Mesothelial cell of epicardium (in vitro differentiated cells): ENCODE results near the gene PTOV1. TPM values are rescaled to one million over a fixed set of nuclear protein-coding genes. Genes with fewer than 3 reads are reported as not detected.

ENCODE experiments used
- DNase-seq, 2 experiments: peaks; one replicate each; pipeline ENCODE4 v3.0.0; 2021; ENCODE audit warnings: low spot score in 2 of 2; ENCODE audit not compliant: unreplicated experiment in 2 of 2
- H3K27ac Mint-ChIP-seq: 2 replicates; pipeline ENCODE4 v1.8.0; 2021; ENCODE audit warnings: mixed read lengths
- H3K27me3 Mint-ChIP-seq: 2 replicates; pipeline ENCODE4 v1.8.0; 2021; ENCODE audit warnings: low read depth, mixed read lengths
- H3K36me3 Mint-ChIP-seq: 2 replicates; pipeline ENCODE4 v1.8.0; 2021; ENCODE audit warnings: mixed read lengths
- H3K4me1 Mint-ChIP-seq: 2 replicates; pipeline ENCODE4 v1.8.0; 2021; ENCODE audit warnings: mixed read lengths
- H3K4me3 Mint-ChIP-seq: 2 replicates; pipeline ENCODE4 v1.8.0; 2021; ENCODE audit warnings: mild to moderate bottlenecking, moderate library complexity, mixed read lengths
- H3K9me3 Mint-ChIP-seq: 2 replicates; pipeline ENCODE4 v1.8.0; 2021; ENCODE audit warnings: mixed read lengths
- CTCF ChIP-seq: fragments of 200-600 bp; sonication (generic); IDR thresholded peaks from one replicate; pipeline ENCODE4 v1.5.0; 2021; ENCODE audit warnings: antibody characterized with exemption; ENCODE audit not compliant: unreplicated experiment
- total RNA-seq: library from RNA; stranded (reverse); gene quantifications from 3 replicates; pipeline ENCODE4 v1.2.1, GENCODE V29; 2021

PTOV1 gene
- total RNA-seq, 1 donor from 2014 or later = 431 TPM

DNA sequence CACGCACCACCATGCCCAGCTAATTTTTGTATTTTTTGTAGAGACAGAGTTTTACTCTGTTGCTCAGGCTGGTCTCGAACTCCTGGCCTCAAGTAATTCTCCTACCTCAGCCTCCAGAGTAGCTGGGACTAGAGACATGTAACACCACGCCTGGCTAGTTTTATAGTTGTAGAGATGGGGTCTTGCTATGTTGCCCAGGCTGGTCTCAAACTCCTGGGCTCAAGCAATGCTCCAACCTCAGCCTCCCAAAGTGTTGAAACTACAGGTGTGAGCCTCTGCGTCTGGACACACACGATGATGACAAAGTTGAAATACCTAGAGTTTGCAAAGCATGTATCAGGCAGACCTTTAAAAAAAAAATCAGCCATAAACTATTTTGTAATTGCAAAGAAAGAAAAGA, 4.6 kb upstream of the PTOV1 start:
- DNase-seq = no peak
- peaks cover 14% of the 10 kb centered on the region for H3K36me3 Mint-ChIP-seq
- peaks cover 13% of the 10 kb centered on the region for H3K9me3 Mint-ChIP-seq
- H3K4me1 Mint-ChIP-seq = peaks cover 6% of the 10 kb centered on the region
- TF ChIP-seq CTCF = no peak
- no peak overlapping the region for H3K27ac Mint-ChIP-seq
- no peaks in the 10 kb centered on the region for H3K27me3 Mint-ChIP-seq
- no peak overlapping the region for H3K4me3 Mint-ChIP-seq

- Mint-ChIP-seq H3K36me3 (peaks cover 14% of the 10 kb centered on the region), H3K27ac (no peak overlapping the region), H3K9me3 (peaks cover 13% of the 10 kb centered on the region), H3K4me1 (peaks cover 18% of the 10 kb centered on the region), H3K27me3 (no peaks in the 10 kb centered on the region), H3K4me3 (no peak overlapping the region)
- no peak for TF ChIP-seq CTCF
- no peak for DNase-seq
These were observed 2.9 kb upstream of the PTOV1 start for GRCh38 chr19:49847731-49848696.

DNA sequence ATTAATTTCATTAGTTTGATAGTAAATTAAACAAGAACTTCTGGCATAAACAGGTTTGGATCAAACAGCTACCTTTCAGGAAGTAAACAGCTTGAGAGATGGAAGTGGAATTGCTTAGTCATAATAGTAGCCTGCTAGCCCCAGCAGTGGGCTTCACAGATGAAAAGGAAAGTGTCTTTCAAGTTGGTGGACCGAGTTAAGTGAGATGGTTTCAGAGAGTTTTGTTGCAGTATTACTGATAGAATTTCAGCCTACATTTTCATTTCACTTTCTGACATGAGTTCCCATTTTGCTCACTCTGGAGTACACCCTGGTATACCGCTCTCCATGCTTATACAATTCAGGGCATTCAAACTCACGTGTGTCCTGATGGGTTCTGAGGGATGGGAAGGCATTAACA, 2.0 kb upstream of the PTOV1 start:
- H3K9me3 Mint-ChIP-seq = peaks cover 13% of the 10 kb centered on the region
- no peak for TF ChIP-seq CTCF
- DNase-seq = no peak
- H3K27ac Mint-ChIP-seq = no peak overlapping the region
- no peaks in the 10 kb centered on the region for H3K27me3 Mint-ChIP-seq
- peaks cover 14% of the 10 kb centered on the region for H3K36me3 Mint-ChIP-seq
- peaks cover 25% of the 10 kb centered on the region for H3K4me1 Mint-ChIP-seq
- no peak overlapping the region for H3K4me3 Mint-ChIP-seq

DNA sequence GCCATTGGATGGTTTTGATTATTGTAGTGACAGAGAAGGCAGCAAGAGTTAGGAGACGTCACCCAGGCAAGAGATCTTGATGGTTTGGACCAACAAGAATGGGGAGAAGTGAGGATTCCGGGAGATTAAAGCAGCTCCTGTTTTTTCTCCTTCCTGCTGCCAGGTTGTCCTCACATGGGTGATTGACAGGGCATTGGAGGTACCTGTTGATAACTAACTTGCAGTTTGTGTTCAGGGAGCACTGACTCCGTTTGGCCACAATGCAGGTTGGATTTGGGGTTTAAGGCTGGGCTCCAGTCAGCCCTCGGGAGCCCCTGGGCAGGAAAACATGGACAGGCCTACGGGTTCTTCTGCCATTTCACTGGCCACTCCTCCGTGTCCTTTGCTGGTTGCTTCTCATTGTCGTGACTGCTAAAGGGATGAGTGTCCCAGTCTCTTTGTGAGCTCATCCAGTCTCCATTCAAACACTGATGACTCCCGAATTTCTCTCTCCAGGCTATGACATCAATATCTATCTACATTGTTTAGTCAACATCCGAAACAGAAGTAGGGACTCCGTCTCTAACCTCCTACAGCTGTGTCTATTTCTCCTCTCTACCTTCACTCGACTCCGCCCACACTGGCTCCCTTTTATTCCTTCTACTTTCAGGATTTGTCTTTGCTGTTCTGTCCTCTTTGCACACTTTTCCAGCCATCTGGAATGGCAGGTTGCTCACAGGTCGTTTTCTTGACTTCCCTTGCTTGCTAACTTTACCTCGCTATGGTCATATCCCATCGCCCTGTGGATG, 1.3 kb upstream of the PTOV1 start:
- no peak for DNase-seq
- peaks cover 14% of the 10 kb centered on the region for H3K36me3 Mint-ChIP-seq
- H3K4me3 Mint-ChIP-seq = peak overlapping the region; percentile 81
- no peaks in the 10 kb centered on the region for H3K27me3 Mint-ChIP-seq
- peak overlapping the region; percentile 98 for H3K27ac Mint-ChIP-seq
- H3K9me3 Mint-ChIP-seq = peaks cover 13% of the 10 kb centered on the region
- TF ChIP-seq CTCF = no peak
- H3K4me1 Mint-ChIP-seq = peaks cover 25% of the 10 kb centered on the region

DNA sequence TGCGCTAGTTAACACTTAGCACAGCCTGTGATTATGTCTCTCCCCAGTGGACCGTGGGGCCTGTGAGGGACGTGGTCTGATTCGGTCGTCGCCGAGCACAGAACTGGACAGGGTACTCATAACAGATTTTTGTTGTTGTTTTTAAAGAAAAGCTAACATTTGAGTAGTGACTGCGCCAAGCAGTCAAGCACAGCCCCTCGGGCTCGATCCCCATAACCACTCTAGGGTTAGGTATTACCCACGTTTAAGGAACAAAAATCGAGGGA, 805 bp upstream of the PTOV1 start:
- peaks cover 14% of the 10 kb centered on the region for H3K36me3 Mint-ChIP-seq
- peak overlapping the region; percentile 81 for H3K4me3 Mint-ChIP-seq
- H3K9me3 Mint-ChIP-seq = peaks cover 13% of the 10 kb centered on the region
- peak overlapping the region; percentile 98 for H3K27ac Mint-ChIP-seq
- TF ChIP-seq CTCF = no peak
- no peaks in the 10 kb centered on the region for H3K27me3 Mint-ChIP-seq
- no peak for DNase-seq
- H3K4me1 Mint-ChIP-seq = peaks cover 25% of the 10 kb centered on the region
